ENCODE results near the gene NMU.
"Not testable (repeated sequence)": the region's sequence is repeated elsewhere in the genome, so short reads cannot be mapped to it uniquely, and the experiment has no call there.

Gene NMU

GRCh38 chr4:55635741-55636655 lies at the start of gene NMU:
Gene NMU, minus strand, starts transcription at chr4:55636298. Its CDS starts 106 bp downstream, at chr4:55636192.
- no peak for DNase-seq

DNA sequence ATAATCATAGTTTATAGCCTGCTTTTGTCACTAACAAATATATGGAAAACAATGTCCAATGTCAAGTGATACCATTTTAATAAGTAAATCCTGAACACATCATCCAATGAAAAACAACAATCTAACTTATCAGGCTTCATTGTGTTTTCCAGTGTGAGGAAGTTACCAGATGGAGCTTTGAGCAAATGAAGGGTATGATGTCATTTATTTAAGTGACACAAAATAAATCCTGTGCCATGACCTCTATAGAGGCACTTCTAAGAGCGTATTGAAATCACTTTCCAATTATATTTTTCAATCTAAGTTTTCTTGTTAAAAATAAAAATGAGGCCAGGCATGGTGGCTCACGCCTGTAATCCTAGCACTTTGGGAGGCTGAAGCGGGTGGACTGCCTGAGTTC lies 48.2 kb upstream of the NMU start:
- no peak for DNase-seq

DNA sequence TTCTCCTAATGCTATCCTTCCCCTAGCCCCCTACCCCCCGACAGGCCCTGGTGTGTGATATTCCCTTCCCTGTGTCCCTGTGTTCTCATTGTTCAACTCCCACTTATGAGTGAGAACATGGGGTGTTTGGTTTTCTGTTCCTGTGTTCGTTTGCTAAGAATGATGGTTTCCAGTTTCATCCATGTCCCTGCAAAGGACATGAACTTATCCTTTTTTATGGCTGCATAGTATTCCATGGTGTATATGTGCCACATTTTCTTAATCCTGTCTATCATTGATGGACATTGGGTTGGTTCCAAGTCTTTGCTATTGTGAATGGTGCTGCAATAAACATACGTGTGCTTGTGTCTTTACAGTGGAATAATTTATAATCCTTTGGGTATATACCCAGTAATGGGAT lies 46.7 kb upstream of the NMU start:
- DNase-seq: not testable (repeated sequence)

DNA sequence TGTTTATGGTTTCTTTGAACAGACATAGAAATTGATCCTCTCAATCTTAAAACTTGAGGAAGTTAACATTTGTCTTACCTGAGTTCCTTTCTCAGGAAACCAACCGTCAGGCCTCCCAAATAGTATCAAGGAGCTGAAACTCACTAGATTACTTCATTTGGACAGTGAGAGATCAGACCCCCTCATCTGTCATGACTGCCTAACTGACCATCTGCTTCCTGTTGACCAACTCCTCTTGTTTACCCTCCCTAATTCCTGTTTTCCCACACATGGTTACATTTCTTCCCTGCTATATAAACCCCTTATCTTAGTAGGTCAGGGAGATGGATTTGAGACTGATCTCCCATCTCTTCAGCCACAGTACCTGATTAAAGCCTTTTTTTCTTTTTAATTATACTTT lies 46.2 kb upstream of the NMU start:
- DNase-seq: no peak

GRCh38 chr4:55681430-55681829 lies 45.3 kb upstream of the NMU start:
- no peak for DNase-seq

- no peak for DNase-seq
These were observed 39.2 kb upstream of the NMU start for GRCh38 chr4:55675196-55675793.

DNA sequence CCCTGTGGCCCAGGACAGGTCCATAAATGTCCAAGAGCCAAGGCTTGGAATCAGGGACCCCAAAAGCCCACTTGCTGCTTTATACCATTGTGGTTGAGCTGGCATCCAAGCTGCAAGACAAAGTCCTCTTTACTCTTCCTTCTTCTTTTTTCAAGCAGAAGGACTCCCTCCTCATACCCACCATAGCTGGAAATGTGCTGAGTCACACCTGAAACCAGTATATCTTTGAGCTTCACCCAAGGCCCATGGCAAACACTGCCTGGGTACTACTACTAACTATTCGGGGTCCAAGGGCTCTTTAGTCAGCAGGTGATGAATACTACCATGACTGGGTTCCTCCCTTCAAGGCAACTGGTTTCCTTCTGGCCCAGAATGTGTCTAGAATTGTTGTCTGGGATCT lies 37.3 kb upstream of the NMU start:
- DNase-seq: no peak

GRCh38 chr4:55671667-55672066 lies 35.6 kb upstream of the NMU start:
- no peak for DNase-seq

DNA sequence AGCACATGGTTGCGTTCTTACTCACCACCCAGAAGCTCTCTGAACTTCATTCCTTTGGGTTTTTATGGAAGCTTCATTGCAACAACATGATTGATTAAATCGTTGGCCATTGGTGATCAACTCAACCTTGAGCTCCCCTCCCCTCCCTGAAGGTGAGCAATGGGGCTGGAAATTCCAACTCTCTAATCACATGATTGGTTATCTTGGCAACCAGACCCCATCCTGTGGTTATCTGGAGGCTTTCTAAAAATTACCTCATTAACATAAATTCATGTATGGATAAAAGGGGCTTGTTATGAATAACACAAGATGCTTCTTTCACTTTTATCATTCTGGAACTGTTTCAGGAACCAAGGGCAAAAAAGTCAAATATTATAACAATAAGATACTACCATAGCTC lies 34.6 kb upstream of the NMU start:
- no peak for DNase-seq

DNA sequence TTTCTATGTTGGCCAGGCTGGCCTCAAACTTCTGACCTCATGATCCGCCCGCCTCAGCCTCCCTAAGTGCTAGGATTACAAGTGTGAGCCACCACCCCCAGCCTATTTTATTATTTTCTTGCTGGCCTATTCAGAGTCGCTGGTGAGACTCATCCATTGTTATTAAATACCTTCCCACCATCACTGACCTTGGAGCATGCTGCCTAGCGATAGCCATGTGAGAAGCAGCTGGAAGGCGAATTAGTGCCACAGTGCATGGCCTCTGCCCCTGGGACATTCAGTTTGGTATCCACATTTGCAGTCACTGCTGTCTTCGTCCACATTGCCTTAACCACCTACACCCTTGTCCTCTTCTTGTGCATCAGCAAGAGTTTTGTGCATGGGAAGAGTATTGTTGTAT lies 32.4 kb upstream of the NMU start:
- DNase-seq: no peak

DNA sequence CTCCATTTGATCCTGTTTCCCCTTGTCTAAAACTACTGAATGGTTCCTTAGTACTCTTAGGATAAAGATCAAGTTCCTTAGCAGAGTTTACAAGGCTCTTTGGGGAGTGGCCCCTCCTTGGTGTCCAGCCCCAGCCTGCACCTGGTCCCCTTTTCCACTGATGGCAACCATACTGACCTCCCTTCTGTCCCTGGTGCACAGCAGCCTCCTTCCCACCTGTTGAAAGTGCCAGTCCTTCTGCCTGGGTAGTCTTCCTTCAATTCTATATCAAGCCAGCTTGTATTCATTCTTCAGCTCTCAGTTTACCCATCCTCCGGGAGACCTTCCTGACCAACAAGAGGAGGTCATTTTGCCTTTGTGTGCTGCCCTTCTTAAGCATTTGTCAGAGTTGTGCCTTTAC lies 30.4 kb upstream of the NMU start:
- DNase-seq: no peak

GRCh38 chr4:55663145-55663544 lies 27.0 kb upstream of the NMU start:
- DNase-seq: no peak

DNA sequence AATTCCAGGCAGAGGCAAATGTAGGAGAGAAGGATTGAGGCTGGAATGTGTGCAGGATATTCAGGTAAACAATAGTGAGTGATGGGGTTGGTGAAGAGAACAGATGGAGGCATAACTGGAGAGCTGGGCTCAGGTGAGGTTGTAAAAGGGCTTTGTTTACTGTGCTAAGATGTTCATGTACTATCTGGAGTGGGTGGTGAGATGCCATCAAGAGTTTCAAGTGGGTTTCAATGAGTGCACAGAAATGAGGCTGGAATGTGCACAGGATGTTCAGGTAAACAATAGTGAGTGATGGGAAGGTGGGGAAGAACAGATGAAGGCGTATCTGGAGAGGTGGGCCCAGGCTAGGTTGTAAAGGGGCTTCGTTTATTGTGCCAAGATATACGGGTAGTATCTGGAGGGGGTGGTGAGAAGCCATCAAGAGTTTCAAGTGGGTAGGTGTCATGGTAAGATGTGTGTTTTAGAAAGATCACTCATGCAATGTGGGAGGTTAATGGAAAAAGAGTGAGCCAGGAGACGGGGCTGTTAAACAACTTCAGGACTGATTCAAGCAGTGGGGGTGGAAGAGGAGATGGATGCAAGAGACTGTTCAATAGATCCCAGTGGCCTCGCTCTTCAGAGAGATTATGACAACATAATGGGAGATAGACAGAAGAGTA lies 25.4 kb upstream of the NMU start:
- DNase-seq: no peak

GRCh38 chr4:55658657-55659056 lies 22.6 kb upstream of the NMU start:
- no peak for DNase-seq

- no peak for DNase-seq
These were observed 18.0 kb upstream of the NMU start for GRCh38 chr4:55654131-55654530.

DNA sequence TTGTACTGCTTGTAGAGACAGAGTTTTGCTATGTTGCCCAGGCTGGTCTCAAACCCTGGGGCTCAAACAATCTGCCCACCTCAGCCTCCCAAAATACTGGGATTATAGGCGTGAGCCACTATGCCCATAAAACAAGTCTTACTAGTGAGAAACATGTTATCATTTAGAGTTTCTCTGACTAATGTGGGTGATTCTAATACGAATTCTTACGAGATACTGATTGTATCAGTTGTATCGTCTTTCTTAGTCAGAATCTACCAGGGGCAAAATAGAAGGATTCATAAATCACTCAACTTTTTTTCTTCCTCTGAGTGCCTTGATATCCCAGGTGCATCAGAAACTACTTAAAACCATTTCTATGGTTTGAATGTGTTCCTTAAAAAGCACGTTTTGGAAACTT lies 14.4 kb upstream of the NMU start:
- DNase-seq: no peak

GRCh38 chr4:55637272-55637820 lies 1.2 kb upstream of the NMU start:
- DNase-seq: no peak

- no peak for DNase-seq
These were observed 530 bp upstream of the NMU start for GRCh38 chr4:55636656-55636999.

- no peak for DNase-seq
These were observed 816 bp downstream of the NMU start for GRCh38 chr4:55635282-55635681.

GRCh38 chr4:55634417-55635128 lies 1.5 kb downstream of the NMU start:
- DNase-seq: no peak

DNA sequence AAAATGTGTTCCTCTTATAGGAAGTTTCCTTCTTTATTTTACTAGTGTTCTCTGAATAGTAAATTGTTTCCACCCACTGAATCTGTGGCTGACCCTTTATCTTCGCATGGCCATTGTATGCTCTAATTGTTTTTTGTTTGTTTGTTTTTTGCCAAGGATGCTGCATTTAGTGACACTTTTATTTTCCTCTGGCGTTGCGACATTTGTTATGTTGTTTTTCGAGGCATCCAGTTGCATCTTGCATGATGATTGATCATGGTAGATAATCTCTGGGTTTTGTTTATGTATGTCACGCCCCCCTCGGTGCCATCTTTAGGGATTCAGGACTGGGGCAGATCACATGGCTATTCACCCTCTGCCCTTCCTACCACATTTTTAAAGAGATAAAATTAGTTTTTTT lies 2.2 kb downstream of the NMU start:
- no peak for DNase-seq

GRCh38 chr4:55625835-55626234 lies 10.3 kb downstream of the NMU start:
- DNase-seq: no peak

DNA sequence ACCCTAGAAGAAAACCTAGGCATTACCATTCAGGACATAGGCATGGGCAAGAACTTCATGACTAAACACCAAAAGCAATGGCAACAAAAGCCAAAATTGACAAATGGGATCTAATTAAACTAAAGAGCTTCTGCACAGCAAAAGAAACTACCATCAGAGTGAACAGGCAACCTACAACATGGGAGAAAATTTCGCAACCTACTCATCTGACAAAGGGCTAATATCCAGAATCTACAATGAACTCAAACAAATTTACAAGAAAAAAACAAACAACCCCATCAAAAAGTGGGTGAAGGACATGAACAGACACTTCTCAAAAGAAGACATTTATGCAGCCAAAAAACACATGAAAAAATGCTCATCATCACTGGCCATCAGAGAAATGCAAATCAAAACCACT lies 12.0 kb downstream of the NMU start:
- not testable (repeated sequence) for DNase-seq

Data from NCI-H446 treated with DMSO at 0.1 percent for 48 hours (cell line).